Stimulated activated CD4-positive, alpha-beta T cell treated with anti-CD3 and anti-CD28 coated beads, Interleukin-4, amount 100 ng/mL, for 24 hours (primary cell): Measurements from ENCODE around the gene OSBPL6.
"Not testable (repeated sequence)": the region's sequence is repeated elsewhere in the genome, so short reads cannot be mapped to it uniquely, and the experiment has no call there.

Experiments used
- DNase-seq: peaks from one replicate; pipeline ENCODE4 v3.0.0-alpha.2; 2020

The OSBPL6 gene

DNA sequence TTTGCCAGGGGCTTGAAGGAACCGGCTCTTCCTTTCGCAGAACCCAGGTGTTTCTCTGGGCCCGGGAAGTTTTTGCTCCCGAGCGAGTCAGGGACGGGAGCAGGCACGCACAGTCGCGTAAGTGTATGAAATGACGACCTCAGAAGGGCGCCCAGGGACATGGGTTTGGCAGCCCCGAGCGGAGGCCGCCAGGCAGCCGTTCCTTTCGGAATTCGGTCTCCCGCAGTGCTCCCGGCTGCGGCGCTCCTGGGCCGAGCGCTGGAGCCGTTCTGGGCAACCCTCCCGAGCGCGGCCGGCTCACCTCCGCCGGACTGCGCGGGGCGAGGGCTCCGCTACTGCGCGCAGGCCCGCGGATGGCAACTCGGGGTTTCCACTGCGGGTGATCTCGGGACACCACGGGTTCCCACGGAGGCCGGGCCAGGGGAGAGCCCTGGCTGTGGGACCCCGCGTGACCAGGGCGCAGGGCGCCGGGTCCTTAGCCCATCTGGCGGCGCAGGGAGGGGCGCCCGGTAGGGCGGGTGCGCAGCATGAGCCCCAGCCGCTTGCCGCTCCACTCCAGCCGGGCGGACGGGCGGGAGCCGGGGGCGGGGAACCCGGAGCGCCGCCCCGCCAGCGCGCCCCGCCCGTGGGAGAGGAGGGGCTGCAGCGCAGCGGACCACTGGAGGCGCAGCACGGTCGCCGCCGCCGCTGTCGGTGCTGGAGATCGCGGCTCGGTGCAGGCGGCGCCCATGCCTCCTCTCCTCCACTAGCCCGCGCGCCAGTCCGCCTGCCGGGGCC is at the start of gene OSBPL6:
Gene OSBPL6 (plus strand): TSS at position 690 of the 777 bp plus-strand sequence. CDS start 111,673 bp downstream, outside the sequence.
- peak; percentile 50 for DNase-seq

DNA sequence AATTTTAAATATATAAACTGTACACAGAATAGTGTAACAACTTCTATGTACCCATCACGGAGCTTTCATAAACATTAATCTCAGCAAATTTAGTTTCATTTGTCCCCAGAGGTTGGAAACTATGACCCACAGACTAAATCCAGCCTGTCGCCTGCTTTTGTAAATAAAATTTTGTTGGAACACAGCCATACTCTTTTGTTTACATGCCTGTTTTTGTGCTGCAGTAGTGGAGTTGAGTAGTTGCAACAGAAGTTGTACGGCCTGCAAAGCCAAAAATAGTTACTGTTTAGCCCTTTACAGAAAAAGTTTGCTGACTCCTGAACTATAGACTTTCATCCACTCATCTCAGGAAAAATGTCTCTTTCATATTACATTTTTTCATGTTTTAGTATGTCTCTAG is 42.3 kb upstream of the OSBPL6 start:
- no peak for DNase-seq

DNA sequence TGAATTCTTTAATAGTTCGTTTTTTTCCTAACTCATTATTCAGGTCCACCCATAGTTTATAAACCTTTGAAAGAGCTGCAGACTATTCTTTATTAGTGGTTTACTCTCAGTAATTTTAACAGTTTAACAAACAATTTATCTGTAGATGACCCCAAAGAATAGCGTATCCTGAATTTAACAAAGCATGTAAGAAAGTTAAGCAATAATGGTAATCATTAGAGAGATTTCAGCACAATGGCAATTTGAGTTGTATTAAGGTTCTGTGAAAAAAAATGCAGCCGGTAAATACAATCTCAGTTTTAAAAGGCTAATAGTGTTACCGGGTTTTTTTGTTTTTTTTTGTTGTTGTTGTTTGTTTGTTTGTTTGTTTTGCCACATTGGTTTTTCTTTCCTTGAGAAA is 41.8 kb upstream of the OSBPL6 start:
- DNase-seq, result no peak

DNA sequence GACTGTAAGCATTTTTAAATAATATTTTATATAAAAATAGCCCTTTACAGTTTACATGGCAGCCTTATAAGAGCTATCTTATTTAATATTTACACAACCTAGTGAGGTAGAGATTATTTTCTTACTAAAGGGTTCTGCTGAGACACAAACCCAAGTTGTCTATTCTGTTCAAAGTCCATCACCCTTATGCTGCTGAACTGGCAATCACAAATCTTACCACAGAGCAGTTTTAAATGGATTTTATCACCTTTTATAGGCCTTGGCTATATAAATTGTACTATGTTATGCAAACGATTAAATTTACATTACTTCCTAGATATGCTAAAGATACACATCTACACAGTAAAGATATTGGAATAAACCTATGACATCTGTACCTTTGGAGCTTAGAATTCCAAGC is 41.3 kb upstream of the OSBPL6 start:
- DNase-seq, result no peak

DNA sequence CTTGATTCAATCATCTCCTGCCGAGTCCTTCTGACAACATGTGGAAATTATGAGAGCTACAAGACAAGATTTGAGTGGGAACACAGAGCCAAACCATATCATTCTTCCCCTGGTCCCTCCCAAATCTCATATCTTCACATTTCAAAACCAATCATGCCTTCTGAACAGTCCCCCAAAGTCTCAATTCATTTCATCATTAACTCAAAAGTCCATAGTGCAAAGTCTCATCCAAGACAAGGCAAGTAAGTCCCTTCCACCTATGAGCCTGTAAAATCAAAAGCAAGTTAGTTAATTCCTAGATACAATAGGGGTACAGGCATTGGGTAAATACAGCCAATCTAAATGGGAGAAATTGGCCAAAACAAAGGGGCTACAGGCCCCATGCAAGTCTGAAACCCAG is 40.4 kb upstream of the OSBPL6 start:
- not testable (repeated sequence) for DNase-seq

DNA sequence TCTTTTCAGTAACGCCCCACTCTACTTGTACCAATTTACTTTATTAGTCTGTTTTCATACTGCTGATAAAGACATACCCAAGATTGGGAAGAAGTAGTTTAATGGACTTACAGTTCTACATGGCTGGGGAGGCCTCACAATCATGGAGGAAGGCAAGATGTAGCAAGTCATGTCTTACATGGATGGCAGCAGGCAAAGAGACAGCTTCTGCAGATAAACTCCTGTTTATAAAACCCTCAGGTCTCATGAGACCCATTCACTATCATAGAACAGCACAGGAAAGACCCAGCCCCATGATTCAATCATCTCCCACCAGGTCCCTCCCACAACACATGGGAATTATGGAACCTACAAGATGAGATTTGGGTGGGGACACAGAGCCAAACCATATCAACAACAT is 38.8 kb upstream of the OSBPL6 start:
- DNase-seq, result no peak

DNA sequence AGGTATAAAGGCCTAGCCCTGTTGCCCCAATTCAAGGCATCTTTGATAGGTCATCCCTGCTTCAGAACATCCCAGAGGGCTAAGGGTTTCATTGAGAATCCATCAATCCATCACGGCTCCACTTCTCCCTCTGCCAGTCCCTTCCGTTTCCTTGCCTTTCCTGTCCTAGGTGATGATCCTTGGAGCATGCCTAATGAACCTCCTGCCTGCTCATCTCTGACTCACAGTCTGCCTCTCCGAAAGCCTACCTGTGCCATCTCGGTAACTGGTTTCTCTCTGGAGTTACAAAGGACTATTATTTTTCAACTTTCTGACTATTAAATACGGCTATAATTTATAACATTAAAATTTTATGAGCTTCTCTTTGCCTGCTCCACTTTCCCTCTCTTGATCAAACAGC is 36.7 kb upstream of the OSBPL6 start:
- DNase-seq, result no peak

DNA sequence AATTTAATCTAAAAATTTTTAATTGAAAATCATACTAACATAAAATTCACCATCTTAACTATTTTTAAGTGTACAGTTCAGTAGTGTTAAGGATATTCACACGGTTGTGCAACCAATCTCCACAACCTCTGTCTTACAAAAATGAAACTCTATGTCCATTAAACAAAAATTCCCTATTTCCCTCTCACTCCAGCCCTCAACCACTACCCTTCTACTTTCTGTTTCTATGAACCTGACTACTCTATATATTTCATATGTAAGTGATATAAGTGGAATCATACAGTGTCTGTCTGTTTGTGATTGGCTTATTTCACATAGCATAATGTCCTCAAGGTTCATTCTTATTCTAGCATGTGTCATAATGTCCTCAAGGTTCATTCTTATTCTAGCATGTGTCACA is 34.3 kb upstream of the OSBPL6 start:
- no peak for DNase-seq

DNA sequence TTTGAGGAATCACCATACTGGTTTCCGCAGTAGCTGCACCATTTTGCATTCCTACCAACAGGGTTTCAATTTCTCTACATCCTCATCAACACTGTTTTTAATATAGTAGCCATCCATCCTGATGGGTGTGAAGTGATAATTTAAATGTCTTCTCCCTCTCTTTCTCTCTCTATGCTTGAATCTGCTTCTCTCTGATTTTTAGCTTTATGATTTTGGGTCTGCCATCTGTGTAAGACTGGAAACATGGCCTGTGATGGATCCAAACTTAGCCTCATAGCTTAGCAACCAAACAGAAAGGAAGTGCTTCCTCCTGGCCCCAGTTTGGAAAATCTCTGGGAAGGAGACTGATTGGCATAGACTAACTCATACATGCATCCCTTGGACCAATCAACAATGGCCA is 33.7 kb upstream of the OSBPL6 start:
- no peak for DNase-seq

DNA sequence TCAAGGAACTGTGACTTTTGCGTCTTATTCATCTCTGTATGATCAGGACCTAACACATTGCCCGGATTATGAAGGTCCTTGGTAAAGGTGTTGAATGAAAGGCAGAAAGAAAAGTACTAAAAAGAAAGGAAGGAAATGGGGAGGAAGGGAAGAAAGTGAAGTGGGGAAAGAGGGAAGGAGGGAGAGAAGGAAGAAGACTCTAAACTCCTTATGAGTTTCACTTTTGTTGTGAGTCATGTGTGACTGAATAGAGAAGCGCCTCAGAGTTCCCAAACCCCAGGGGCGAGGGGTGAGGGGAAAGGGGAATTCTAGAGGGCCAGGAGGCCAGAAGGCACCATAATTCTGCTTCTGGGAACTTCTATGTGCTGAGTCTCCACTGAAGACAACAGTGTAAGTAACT is 30.9 kb upstream of the OSBPL6 start:
- DNase-seq, result no peak

DNA sequence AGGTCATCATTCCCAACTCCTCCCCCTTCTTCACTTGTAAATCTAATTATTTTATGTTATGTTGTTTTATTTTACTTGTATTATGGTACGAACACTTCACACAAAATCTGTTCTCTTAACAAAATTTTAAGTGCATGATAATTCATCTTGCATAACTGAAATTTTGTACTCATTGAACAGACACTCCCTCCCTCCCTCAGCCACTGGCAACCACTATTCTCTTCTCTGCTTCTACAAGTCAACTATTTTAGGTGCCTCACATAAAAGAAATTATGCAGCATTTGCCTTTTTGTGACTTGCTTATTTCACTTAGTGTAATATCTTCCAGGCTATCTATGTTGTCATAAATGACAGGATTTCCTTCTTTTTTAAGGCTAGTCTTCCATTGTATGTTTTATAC is 30.4 kb upstream of the OSBPL6 start:
- no peak for DNase-seq

DNA sequence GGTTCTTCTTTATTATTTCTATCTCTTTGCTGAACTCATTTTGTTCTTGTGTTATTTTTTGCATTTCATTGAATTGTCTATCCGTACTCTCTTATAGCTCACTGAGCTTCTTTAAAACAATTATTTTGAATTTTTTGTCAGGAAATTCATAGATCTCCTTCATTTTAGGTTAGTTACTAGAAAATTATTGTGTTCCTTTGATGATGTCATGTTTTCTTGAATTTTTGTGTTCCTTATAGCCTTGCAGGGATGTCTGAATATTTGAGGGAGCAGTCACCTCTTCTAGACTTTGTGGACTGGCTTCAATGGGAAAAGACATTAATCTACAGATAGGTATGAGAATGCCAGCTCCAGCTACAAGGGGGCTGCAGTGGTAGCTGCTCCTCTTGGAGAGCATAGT is 20.7 kb upstream of the OSBPL6 start:
- no peak for DNase-seq

DNA sequence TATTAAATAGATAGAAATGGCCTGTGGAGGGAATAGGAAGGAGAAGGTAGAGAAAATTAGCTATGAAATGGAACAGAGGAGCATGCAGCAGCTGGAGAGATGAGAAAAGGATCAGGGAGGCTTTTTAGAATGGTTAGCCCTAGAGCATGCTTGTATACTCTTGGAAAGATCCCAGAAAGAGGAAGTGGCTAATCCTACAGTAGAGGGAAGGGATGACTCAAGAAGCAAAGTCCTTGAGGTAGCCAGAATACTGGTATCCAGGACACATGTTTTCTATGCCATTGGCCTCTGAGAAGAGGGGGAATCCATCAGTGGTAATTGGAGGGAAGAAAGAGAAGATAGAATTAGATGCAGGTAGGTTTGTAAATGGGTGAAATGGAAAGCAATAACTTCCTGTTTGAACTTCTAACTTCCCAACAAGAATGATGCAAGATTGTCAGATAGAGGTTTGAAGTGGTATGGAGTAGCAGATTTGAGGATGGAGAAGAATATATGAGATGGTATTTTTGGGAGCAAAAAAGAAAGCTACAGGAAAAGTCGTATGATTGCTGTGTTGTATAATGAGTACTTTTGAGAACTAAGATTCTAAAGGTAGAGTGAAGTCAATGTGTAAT is 17.1 kb upstream of the OSBPL6 start:
- DNase-seq, result no peak

DNA sequence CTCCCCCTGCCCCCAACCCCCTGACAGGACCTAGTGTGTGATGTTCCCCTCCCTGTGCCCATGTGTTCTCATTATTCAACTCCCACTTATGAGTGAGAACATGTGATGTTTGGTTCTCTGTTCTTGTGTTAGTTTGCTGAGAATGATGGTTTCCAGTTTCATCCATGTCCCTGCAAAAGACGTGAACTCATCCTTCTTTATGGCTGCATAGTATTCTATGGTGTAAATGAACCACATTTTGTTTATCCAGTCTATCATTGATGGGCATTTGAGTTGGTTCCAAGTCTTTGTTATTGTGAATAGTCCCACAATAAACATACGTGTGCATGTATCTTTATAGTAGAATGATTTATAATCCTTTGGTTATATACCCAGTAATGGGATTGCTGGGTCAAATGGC is 13.7 kb upstream of the OSBPL6 start:
- DNase-seq, result not testable (repeated sequence)

DNA sequence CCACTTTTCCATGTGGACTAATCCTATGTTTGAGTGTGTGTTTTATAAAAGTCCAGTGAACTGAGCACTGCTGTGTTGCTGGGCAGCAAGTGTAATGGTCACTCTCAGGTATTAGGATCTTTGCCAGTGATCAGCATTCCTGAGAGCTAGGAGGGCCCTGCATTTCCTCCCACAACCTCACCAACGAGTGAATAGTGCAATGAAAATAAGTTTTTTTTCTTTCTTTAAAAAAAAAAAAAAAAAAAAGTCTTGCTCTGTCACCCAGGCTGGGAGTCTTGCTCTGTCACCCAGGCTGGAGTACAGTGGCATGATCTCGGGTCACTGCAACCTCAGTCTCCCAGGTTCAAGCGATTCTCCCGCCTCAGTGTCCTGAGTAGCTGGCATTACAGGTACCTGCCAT is 6.5 kb upstream of the OSBPL6 start:
- DNase-seq, result no peak

DNA sequence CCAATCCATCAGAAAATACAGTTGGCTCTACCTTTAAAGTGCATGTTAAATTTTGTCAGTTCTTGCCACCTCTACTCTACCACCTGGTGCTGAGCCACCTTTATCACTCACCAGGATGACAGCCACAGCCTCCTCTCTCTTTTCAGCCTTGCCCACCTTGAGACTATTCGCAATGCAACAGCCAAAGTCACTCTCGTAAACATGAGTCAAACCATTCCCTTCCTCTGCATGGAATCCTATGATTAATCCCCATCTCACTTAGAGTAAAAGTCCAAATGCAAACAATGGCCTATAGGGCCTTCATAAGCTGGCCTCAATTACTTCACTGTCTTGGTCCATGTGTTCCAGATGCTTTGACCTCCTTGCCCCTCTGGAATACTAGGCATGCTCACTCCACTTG is 5.8 kb upstream of the OSBPL6 start:
- no peak for DNase-seq

DNA sequence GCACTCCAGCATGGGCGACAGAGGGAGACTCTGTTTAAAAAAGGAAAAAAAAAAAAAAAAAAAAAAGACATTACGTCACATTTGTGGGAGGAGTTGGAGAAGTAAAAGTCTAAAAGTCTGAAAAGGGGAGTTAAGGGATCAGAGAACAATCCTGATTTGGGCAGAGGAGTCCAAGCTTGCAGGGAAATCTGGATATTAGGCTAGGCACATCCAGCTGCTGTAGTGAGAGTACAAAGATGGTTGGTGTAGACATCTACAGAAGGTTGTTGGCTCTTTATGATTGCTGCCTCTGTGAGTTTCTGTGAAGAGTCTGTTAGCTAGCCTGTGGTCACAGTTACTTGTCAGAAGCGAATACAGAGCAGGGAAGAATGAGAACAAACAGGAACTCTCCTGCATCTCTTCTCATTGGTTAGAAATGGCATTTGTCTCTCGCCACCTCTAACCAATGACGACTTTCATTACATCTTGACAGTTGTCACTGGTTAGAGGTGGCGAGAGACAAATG is 3.3 kb upstream of the OSBPL6 start:
- no peak for DNase-seq

DNA sequence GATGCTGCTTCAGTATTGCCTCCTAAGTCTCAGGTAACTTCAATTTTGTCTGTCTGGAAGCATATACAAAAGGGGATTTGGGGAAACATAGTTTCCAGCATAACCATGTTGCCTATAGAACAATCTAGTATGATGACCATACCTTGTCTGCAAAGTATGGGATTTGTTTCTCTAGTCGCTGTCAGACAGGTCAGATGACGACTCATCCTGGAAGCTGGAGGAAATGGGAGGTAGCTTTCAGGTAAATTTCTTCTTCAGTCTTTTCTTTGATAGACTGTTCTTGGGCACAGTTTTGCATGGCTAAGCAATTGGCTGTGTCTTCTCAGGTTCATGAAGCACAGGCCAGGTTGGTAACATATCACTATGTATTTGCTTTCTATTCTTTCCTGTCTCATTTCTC is 2.8 kb upstream of the OSBPL6 start:
- DNase-seq, result no peak

DNA sequence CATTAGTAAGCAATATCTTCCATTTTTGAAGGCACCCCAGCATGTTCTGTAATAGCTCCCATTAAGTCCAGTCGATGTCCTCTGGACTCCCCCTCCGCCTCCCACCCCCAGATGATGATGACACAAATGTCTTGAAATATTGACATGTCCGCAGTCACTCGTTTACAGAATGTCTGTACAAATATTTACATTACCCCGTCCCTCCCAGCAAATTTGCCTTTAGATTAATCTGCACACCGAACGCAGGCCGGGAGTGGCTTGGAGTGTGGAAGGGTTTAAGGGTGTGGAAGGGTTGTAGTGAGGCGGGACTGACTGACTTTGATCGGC is 853 bp upstream of the OSBPL6 start:
- no peak for DNase-seq

DNA sequence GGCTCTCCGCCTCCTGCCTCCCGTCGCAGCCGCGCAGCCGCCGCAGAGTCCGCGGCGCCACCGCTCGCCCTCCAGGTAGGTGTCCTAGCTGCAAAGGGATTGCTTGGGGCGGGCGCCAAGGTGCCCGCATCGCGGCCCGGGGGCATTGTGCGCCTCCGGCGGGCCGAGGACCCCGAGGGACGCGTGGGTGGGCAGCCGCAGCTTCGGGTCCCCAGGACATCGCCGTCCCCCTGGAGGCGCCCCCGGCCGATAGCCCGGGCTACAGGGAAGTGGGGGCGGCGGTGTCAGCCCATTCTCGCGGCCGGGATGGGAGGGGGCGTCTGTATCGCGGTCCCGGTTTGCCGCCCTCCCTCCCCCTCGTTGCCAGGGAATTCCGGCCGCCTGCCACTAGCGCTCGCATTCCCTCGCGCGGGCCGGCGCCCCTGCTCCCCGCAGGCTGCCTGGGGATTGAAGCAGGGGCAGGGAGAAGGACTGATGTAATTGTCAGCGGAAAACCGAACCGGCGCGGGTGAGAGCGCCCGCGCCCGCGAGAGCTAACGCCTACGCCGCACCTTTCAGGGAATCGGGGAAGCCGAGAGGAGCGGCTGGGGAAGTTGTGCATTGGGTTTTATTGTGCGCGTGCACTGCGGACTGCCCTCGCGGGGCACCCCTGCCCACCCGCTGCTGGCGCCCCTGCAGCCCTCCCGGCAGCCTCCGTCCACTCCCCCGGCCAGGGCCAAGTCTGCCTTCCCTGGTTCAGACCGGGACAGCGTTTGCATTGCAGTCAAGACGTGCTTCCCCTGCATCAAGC is 483 bp downstream of the OSBPL6 start:
- DNase-seq, result no peak

DNA sequence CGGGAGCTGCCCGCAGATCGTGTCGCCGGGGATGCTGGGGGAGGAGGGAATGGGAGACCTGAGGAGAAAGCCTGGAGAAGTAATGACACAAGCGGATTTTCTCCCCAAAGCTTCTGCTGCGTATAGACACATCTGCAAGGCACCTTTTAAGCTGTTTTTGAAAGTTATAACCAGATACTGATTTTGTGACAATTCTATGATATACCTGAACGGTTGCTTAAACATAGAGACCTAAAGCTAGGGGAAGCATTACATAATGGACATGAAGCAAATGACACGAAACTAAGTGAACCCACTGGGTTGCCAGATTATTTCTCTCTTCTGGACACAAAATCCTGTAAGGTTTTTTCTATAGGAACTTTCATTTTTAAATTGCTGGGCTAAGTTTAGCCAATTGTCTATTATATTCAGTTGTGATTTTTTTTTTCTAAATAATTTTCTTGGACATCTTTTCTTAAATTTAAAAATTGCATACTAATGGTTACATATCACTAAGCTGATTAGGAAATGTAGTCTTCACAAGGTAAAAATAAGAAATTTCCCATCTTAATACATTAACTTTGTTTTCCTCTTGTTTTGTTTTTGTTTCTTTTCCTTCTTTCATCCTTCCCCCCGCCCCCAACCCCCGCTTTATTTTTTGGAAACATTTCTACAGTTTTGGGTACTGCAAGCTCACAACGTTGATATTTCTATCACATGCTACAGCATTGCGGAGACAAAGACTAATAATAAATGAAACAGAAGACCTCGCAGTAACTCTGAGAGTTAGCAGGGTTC is 1.3 kb downstream of the OSBPL6 start:
- no peak for DNase-seq

DNA sequence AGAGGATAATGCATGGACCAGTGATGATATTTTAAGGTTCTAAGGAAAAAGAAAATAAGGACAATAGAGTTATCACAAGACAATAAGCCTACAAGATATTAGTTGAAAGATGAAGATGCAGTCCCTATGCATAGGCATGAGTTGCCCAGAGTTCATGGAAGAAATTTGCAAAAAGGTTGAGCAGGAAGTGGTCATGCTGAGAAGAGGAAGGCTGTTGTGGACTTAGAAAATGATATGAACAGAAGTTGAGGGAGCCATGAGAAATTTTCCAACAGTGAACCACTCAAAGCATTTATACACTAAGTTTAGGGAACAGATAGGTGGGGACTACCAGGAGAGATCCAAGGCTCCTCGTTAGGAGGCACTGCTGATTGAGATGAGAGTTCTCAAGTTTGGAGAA is 3.5 kb downstream of the OSBPL6 start:
- DNase-seq, result no peak

DNA sequence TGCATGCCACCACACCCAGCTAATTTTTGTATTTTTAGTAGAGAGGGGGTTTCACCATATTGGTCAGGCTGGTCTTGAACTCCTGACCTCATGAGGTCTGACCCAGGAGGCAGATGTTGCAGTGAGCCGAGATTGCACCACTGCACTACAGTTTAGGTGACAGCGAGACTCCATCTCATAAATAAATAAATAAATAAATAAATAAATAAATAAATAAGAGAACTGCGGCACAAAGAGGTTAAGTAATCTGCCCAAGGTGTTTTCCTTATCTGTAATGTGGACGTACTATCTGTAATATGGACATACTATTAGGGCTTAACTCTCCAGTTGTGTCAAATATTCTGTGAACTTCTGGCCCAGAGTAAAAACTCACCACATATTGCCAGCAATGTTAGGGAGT is 4.1 kb downstream of the OSBPL6 start:
- DNase-seq, result not testable (repeated sequence)
